Upper lobe of right lung (tissue), 1 donor: ENCODE results near the gene GRB2. TPM values are rescaled to one million over a fixed set of nuclear protein-coding genes. Genes with fewer than 3 reads are reported as not detected.

Experiments
- ATAC-seq: fragments of 200-7000 bp; cut with Tn5 transposase; one replicate; pipeline ENCODE4 v1.9.1; 2020; ENCODE audit warnings: mild to moderate bottlenecking, moderate library complexity
- DNase-seq: peaks from one replicate; pipeline ENCODE4 v3.0.0-alpha.2; 2020
- H3K27ac ChIP-seq: fragments of 200-600 bp; one replicate; pipeline ENCODE4 v1.8.0; 2022
- H3K27me3 ChIP-seq: fragments of 200-600 bp; one replicate; pipeline ENCODE4 v1.8.0; 2022; ENCODE audit warnings: mild to moderate bottlenecking
- H3K36me3 ChIP-seq: fragments of 200-600 bp; one replicate; pipeline ENCODE4 v1.8.0; 2022
- H3K4me1 ChIP-seq: fragments of 200-600 bp; one replicate; pipeline ENCODE4 v1.8.0; 2022
- H3K4me3 ChIP-seq: fragments of 200-600 bp; one replicate; pipeline ENCODE4 v1.8.0; 2022; ENCODE audit warnings: mild to moderate bottlenecking
- H3K9me3 ChIP-seq: fragments of 200-600 bp; one replicate; pipeline ENCODE4 v1.8.0; 2022
- intact Hi-C: fragments of 100-400 bp; cut with DNase I; formaldehyde crosslinking; loops from one replicate; pipeline ENCODE4 v1.11.0; 2022
- total RNA-seq: library from RNA; stranded (reverse); fragmentation: NEBNext Ultra II Directional; extraction: Animal tissue kit (Norgen Biotek cat#: 25700); gene quantifications from one replicate; pipeline ENCODE4 v1.2.1, GENCODE V29; 2021
- TF ChIP-seq, protein P1 (sequence below): fragments of 200-600 bp; IDR thresholded peaks from one replicate; pipeline ENCODE4 v1.8.0; 2022; ENCODE audit warnings: antibody characterized with exemption
- donor health status: DM: no; HTN: yes; CAD: no; lungs with severe emphysema.

The GRB2 gene
- total RNA-seq, 1 donor from 2014 or later = 139 TPM

DNA sequence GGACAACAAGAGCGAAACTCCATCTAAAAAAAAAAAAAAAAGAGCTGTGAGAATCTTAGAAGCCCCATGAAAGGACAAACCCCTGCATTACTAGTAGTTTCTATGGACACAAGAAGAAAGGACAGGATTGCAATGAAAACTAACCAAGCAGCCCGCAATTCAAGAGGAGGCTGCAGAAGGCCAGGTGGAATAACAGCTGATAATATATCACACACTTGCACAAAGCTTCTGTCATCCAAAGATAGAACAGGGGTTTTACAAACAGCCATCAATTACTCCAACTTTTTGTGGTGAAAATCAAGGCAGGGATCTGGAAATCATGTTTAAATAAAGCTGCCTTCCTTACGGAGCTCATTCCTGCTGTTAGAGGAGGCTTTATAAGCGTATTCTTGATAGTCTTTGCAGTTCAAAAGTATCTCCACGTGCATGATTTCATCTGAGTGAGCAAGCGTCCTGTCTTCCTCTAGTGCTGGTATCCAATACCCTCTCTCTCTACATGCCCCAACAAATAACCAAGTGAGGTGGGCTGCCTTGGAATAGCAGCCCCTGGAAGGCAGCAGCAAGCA is 27.8 kb upstream of the GRB2 start:
- Histone ChIP-seq H3K27me3 (no peaks in the 10 kb centered on the region), H3K4me3 (no peak overlapping the region), H3K27ac (no peak overlapping the region), H3K4me1 (no peaks in the 10 kb centered on the region), H3K9me3 (no peaks in the 10 kb centered on the region), H3K36me3 (no peaks in the 10 kb centered on the region)
- ATAC-seq = no peak
- intact Hi-C loops = no loop called here
- TF ChIP-seq, protein P1, sequence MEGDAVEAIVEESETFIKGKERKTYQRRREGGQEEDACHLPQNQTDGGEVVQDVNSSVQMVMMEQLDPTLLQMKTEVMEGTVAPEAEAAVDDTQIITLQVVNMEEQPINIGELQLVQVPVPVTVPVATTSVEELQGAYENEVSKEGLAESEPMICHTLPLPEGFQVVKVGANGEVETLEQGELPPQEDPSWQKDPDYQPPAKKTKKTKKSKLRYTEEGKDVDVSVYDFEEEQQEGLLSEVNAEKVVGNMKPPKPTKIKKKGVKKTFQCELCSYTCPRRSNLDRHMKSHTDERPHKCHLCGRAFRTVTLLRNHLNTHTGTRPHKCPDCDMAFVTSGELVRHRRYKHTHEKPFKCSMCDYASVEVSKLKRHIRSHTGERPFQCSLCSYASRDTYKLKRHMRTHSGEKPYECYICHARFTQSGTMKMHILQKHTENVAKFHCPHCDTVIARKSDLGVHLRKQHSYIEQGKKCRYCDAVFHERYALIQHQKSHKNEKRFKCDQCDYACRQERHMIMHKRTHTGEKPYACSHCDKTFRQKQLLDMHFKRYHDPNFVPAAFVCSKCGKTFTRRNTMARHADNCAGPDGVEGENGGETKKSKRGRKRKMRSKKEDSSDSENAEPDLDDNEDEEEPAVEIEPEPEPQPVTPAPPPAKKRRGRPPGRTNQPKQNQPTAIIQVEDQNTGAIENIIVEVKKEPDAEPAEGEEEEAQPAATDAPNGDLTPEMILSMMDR = no peak
- DNase-seq = no peak

DNA sequence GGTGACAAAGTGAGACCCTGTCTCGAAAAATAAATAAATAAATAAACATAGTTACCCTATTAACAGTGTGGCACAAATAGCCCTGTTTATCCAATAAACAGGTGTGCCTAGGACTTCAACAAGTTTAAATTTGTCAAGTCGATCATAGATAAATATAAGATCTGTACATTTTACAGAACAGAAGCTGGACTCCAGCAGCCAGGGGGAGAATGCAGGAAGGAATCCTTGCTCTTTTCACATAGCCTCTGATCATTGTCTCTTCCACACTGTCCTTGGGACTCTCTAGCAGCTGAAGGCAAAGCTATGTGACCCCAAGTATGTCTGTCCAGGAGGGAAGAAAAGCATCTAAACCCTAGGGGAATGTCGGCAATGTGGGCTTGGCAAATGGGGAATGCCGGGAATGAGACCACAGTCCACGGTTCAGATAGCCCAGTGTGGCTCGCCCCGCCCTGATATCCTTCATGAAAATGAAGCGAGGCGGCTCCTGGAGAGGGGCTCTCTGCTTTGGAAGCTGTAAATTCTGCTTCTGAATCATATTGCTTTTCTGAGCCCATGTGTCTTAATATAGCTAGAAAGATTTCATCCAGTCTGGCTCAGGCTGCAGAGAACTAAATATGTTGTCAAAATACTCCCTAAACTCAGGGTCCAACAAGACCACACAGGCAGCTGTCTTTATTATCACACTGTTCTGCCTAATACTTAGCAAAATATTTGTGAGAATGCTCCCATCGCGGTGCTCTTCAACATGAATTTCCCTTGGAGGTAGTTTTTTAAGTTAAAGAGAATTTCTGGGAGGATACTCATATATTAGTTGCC is 24.9 kb upstream of the GRB2 start:
- Histone ChIP-seq H3K4me1 (peaks cover 4% of the 10 kb centered on the region), H3K27ac (peak overlapping the region; percentile 31), H3K4me3 (no peak overlapping the region), H3K9me3 (no peaks in the 10 kb centered on the region), H3K36me3 (no peaks in the 10 kb centered on the region), H3K27me3 (no peaks in the 10 kb centered on the region)
- DNase-seq = no peak
- ATAC-seq = peak; percentile 68
- TF ChIP-seq, protein P1 = no peak
- intact Hi-C loops = no loop called here

DNA sequence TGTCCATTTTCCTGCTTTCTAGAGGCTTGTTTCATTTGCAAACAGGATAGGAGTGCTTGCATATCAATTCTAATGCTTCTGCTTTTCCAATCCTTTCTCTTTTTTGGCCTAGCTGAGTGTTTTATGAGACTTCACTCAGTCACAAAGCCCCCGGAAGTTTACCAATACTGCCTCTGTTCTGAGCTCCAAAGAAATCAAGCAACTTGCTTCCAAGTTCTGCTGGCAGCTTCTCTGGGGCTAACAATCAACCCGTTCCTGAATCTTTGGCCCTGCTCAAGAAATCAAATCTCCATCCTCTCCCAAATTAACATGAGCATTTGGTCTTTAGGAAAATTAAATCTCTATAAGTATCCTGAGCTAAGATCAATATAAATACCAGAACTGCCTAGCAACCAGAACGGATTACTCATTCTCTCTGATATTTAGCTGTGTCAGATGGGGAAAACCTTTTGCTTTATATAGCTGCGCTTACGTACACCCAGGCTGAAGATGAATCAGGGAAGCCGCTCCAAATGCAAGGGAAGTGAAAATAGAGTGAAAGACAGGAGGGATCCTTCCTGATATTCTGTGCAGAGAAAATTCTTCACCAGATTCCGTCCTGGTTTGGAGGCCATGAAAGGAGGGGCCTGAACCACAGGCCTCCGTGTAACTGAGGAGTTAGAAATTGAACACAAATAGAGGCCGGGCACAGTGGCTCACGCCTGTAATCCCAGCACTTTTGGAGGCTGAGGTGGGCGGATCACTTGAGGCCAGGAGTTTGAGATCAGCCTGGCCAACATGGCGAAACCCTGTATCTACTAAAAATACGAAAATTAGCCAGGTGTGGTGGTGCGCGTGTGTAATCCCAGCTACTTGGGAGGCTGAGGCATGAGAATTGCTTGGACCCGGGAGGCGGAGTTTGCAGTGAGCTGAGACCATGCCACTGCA is 23.3 kb upstream of the GRB2 start:
- H3K27me3 ChIP-seq = no peaks in the 10 kb centered on the region
- ATAC-seq (no peak), DNase-seq (no peak)
- no peaks in the 10 kb centered on the region for H3K9me3 ChIP-seq
- H3K27ac ChIP-seq = no peak overlapping the region
- TF ChIP-seq, protein P1 = no peak
- no peaks in the 10 kb centered on the region for H3K36me3 ChIP-seq
- intact Hi-C loops = loop anchor here (10.0 kb wide), 1 partner anchor 86 kb away; the partner anchor contains the start of genes CASKIN2 and TSEN54
- no peak overlapping the region for H3K4me3 ChIP-seq
- peaks cover 4% of the 10 kb centered on the region for H3K4me1 ChIP-seq

DNA sequence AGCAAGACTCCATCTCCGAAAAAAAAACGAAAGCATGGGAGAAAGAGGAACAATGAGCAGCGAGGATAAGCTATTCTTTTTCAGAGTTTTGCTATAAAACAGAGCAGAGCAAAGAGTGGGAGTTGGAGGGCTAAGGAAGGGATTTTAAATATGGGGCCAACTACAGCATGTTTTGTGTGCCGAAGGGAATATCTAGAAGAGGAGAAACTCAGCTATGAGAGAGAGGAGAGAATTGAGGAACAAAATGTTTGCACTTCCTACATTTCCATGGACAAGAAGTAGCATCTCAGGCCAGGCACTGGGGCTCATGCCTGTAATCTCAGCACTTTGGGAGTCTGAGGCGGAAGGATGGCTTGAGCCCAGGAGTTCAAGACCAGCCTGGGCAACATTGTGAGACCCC is 13.1 kb upstream of the GRB2 start:
- Histone ChIP-seq H3K4me3 (no peak overlapping the region), H3K27ac (no peak overlapping the region), H3K36me3 (no peaks in the 10 kb centered on the region), H3K9me3 (no peaks in the 10 kb centered on the region), H3K4me1 (no peaks in the 10 kb centered on the region), H3K27me3 (no peaks in the 10 kb centered on the region)
- TF ChIP-seq, protein P1 = no peak
- intact Hi-C loops = no loop called here
- ATAC-seq = peak; percentile 33
- no peak for DNase-seq

DNA sequence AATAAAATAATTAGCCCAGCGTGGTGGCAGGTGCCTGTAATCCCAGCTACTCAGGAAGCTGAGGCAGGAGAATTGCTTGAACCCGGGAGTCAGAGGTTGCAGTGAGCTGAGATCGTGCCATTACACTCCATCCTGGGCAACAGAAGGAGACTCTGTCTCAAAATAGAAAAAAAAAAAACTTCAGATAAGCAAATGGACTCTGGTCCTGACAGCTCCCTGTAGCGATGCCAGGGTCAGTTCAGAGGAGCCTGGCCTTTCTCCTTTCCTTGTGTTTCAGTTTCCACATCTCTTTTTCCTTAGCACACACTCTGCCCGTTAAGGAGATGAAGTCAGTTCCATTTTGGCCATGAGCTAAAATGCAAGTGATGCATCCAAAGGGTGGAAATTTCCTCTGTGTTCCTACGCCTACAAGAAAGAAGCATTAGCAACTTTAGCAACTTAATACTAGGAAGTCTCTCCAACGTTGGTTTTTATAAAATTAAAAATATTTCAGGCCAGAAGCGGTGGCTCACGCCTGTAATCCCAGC is 11.6 kb upstream of the GRB2 start:
- Histone ChIP-seq H3K4me1 (peaks cover 9% of the 10 kb centered on the region), H3K4me3 (no peak overlapping the region), H3K27me3 (no peaks in the 10 kb centered on the region), H3K9me3 (no peaks in the 10 kb centered on the region), H3K36me3 (no peaks in the 10 kb centered on the region), H3K27ac (no peak overlapping the region)
- intact Hi-C loops = no loop called here
- ATAC-seq (no peak), DNase-seq (no peak)
- TF ChIP-seq, protein P1 = no peak
